Mesothelial cell of epicardium (in vitro differentiated cells): Measurements from ENCODE around the gene MS4A10. TPM values are rescaled to one million over a fixed set of nuclear protein-coding genes. Genes with fewer than 3 reads are reported as not detected.

Source experiments
- DNase-seq, 2 experiments: peaks; one replicate each; pipeline ENCODE4 v3.0.0; 2021; ENCODE audit warnings: low spot score in 2 of 2; ENCODE audit not compliant: unreplicated experiment in 2 of 2
- H3K27ac Mint-ChIP-seq: 2 replicates; pipeline ENCODE4 v1.8.0; 2021; ENCODE audit warnings: mixed read lengths
- H3K27me3 Mint-ChIP-seq: 2 replicates; pipeline ENCODE4 v1.8.0; 2021; ENCODE audit warnings: low read depth, mixed read lengths
- H3K36me3 Mint-ChIP-seq: 2 replicates; pipeline ENCODE4 v1.8.0; 2021; ENCODE audit warnings: mixed read lengths
- H3K4me1 Mint-ChIP-seq: 2 replicates; pipeline ENCODE4 v1.8.0; 2021; ENCODE audit warnings: mixed read lengths
- H3K4me3 Mint-ChIP-seq: 2 replicates; pipeline ENCODE4 v1.8.0; 2021; ENCODE audit warnings: mild to moderate bottlenecking, moderate library complexity, mixed read lengths
- H3K9me3 Mint-ChIP-seq: 2 replicates; pipeline ENCODE4 v1.8.0; 2021; ENCODE audit warnings: mixed read lengths
- total RNA-seq: library from RNA; stranded (reverse); gene quantifications from 3 replicates; pipeline ENCODE4 v1.2.1, GENCODE V29; 2021
- TF ChIP-seq, protein P1 (sequence below): fragments of 200-600 bp; sonication (generic); IDR thresholded peaks from one replicate; pipeline ENCODE4 v1.5.0; 2021; ENCODE audit warnings: antibody characterized with exemption; ENCODE audit not compliant: unreplicated experiment

The MS4A10 gene
- total RNA-seq, 1 donor from 2014 or later = not detected

DNA sequence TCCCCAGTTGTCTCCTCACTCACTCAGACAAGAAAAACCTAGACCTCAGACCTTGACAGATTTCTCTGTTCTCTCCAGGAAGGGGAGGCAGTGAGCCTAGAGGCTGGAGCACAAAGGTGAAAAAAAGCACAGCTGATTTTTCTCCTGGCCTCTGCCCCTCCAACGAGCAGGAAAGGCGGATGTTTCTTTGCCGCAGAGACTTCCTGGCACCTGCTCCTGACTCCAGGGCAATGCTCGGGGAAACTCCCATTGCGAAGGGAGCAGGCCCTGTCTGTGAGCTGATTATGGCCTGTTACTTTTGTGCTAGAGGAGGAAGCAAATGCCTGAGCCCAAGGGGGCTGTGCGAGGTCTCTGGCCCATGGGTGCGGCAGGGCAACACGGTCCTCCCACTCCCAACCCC is 25.4 kb downstream of the MS4A10 start:
- H3K4me3 Mint-ChIP-seq = no peak overlapping the region
- TF ChIP-seq, protein P1, sequence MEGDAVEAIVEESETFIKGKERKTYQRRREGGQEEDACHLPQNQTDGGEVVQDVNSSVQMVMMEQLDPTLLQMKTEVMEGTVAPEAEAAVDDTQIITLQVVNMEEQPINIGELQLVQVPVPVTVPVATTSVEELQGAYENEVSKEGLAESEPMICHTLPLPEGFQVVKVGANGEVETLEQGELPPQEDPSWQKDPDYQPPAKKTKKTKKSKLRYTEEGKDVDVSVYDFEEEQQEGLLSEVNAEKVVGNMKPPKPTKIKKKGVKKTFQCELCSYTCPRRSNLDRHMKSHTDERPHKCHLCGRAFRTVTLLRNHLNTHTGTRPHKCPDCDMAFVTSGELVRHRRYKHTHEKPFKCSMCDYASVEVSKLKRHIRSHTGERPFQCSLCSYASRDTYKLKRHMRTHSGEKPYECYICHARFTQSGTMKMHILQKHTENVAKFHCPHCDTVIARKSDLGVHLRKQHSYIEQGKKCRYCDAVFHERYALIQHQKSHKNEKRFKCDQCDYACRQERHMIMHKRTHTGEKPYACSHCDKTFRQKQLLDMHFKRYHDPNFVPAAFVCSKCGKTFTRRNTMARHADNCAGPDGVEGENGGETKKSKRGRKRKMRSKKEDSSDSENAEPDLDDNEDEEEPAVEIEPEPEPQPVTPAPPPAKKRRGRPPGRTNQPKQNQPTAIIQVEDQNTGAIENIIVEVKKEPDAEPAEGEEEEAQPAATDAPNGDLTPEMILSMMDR = no peak
- H3K27ac Mint-ChIP-seq = no peak overlapping the region
- H3K4me1 Mint-ChIP-seq = no peaks in the 10 kb centered on the region
- H3K27me3 Mint-ChIP-seq = peaks cover 27% of the 10 kb centered on the region
- no peaks in the 10 kb centered on the region for H3K36me3 Mint-ChIP-seq
- no peak for DNase-seq
- peaks cover 3% of the 10 kb centered on the region for H3K9me3 Mint-ChIP-seq

DNA sequence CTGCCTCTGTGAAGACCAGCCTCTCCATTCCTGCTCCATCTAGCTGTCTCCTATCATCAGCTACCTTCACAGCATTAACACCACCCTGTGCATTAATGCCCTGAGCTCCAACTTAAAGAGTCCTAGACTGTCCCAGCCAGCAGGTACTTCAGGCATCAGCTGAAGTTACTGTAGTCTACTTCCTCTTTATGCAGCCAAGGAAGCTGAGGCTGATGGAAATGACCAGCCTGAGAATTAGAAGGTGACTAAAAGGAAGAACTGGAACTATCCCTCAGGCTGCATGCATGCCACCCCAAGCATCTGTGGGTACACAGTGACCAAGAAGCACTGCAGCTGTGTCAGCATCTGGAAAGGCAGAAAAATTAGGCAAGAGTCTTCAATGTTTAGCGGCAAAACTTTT is 28.2 kb downstream of the MS4A10 start:
- Mint-ChIP-seq H3K27ac (no peak overlapping the region), H3K4me1 (no peaks in the 10 kb centered on the region), H3K9me3 (peaks cover 12% of the 10 kb centered on the region), H3K36me3 (no peaks in the 10 kb centered on the region), H3K4me3 (no peak overlapping the region), H3K27me3 (peaks cover 24% of the 10 kb centered on the region)
- DNase-seq = no peak
- TF ChIP-seq, protein P1 = no peak

DNA sequence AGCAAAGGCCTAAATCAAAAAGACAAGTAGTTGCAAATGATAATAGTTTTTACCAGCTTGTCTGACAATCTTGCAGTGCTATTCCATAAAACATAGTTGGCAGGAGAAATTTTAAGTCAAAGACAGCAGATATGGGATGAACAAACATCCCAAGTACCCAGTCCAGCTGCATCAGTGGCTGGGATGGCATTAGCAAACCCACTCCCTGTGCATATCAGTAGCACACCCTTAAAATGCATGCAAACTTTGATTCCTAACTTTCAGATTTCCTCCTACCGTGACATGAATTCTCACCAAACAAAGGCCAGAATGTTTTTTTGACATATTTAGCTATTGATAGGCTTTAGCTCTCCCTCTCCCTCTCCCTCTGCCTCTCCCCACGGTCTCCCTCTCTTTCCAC is 29.0 kb downstream of the MS4A10 start:
- TF ChIP-seq, protein P1 = no peak
- H3K27ac Mint-ChIP-seq = no peak overlapping the region
- no peaks in the 10 kb centered on the region for H3K4me1 Mint-ChIP-seq
- peaks cover 24% of the 10 kb centered on the region for H3K27me3 Mint-ChIP-seq
- no peak for DNase-seq
- H3K9me3 Mint-ChIP-seq = peaks cover 12% of the 10 kb centered on the region
- H3K4me3 Mint-ChIP-seq = no peak overlapping the region
- H3K36me3 Mint-ChIP-seq = no peaks in the 10 kb centered on the region

DNA sequence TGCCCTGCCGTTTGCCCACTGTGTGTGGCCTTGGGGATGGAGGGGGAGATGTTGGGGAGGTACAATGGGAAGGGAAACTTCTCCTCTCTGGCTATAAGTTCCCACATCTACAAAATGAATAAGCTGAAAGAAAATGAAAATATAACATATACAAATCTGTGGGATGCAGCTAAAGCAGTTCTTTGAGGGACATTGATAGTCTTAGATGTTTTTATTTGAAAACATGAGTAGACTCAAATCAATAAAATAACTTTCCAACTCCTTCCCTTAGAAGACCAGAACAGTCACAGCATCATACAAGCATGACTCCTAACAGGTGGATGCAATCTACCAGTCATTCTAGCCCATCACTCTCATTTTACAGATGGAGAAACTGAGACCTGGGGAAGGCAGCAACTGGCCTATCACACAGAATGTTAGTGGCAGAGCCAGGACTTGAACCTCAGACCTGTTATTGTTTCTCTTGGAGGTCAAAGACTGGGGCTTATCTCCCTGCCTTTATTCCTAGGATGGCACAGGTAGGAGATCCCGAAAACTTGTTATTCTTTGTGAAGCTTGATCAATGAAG is 31.5 kb downstream of the MS4A10 start:
- Mint-ChIP-seq H3K27me3 (peaks cover 13% of the 10 kb centered on the region), H3K9me3 (peaks cover 12% of the 10 kb centered on the region), H3K36me3 (no peaks in the 10 kb centered on the region), H3K4me3 (no peak overlapping the region), H3K27ac (no peak overlapping the region), H3K4me1 (no peaks in the 10 kb centered on the region)
- TF ChIP-seq, protein P1 = no peak
- no peak for DNase-seq

DNA sequence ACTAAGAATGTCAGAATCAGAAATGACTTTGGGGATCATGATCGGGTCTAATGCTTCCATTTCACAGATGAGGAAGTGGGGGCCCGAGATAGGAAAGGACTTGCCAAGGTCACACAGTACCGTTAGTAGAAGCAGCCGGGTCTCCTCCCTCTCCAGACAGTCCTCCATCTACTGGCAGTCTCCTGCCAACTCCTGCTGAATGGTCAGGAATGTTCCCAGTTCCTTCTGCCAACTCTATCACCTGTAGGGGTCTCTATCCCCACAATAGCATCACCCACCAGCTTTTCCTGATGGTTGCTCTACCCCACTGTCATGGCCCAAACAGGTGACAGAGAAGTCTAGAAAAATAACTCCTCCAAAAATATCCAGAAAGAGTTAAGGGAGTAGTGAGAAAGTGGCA is 32.9 kb downstream of the MS4A10 start:
- H3K4me1 Mint-ChIP-seq = no peaks in the 10 kb centered on the region
- H3K4me3 Mint-ChIP-seq = no peak overlapping the region
- H3K27ac Mint-ChIP-seq = no peak overlapping the region

More for the DNA sequence above, 32.9 kb downstream of the MS4A10 start:
- H3K36me3 Mint-ChIP-seq = no peaks in the 10 kb centered on the region
- DNase-seq = no peak
- TF ChIP-seq, protein P1 = no peak
- peaks cover 12% of the 10 kb centered on the region for H3K9me3 Mint-ChIP-seq
- peaks cover 3% of the 10 kb centered on the region for H3K27me3 Mint-ChIP-seq
